PFSK-1 (cell line): Measurements from ENCODE around the gene TRIM45.

Experiments used
- POLR2AphosphoS5 ChIP-seq: IDR thresholded peaks from 2 replicates; pipeline ENCODE4 v1.6.1; 2012; ENCODE audit warnings: low read depth, mild to moderate bottlenecking, control low read depth, low read length, moderate library complexity
- SIN3A ChIP-seq: IDR thresholded peaks from 2 replicates; pipeline ENCODE4 v1.6.1; 2012; ENCODE audit warnings: mild to moderate bottlenecking, low read length, moderate library complexity, borderline replicate concordance; ENCODE audit not compliant: insufficient read depth
- TAF1 ChIP-seq: IDR thresholded peaks from 2 replicates; pipeline ENCODE4 v1.6.1; 2012; ENCODE audit warnings: low read length, control low read depth, borderline replicate concordance; ENCODE audit not compliant: insufficient read depth
- TF ChIP-seq, protein P1 (sequence below), 2 experiments: IDR thresholded peaks; 2 replicates each; pipeline versions ENCODE4 v1.6.1 to v1.8.0; 2011 to 2012; ENCODE audit warnings: low read depth in 2 of 2, low read length in 2 of 2, control low read depth in 1 of 2, inconsistent platforms in 1 of 2, mild to moderate bottlenecking in 1 of 2, moderate library complexity in 1 of 2; ENCODE audit not compliant: insufficient read depth in 1 of 2

DNA sequence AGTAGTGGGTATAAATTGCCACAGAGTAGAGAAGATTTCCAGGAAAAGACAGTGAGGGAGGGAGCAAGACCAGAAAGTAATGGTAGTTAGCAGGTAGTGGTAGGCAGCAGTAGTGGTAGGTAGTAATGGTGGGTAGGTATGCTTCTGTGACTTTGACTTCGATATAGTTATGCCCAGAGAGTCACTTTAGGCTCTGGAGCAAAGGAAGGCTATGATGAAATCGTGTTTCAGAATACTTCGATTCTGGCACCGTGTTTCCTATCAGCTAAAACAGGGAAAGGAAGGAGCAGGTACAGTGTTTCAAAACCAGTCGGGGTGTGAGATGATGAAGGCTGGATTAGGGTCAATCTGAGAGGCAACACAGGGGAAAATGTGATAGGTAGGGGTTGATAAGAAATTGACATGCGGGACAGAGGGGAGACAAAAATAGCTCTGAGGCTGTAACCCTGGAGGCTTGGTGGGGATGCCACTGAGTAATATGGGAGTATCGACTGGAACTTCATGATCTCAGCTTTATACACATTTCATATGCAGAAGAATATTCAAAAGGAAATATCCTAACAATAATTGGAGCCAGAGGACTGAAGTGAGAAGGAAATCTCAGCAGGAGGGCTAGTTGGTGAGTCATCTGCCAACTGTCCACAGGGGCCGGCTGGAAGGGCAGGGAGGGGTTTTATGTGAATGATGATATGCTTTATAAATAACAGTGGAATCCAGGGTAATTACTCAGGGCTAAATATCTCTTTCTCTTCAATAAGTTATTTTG, 25.2 kb upstream of the TRIM45 start:
- TF ChIP-seq SIN3A (no peak), POLR2AphosphoS5 (no peak), TAF1 (no peak)
- TF ChIP-seq, protein P1, sequence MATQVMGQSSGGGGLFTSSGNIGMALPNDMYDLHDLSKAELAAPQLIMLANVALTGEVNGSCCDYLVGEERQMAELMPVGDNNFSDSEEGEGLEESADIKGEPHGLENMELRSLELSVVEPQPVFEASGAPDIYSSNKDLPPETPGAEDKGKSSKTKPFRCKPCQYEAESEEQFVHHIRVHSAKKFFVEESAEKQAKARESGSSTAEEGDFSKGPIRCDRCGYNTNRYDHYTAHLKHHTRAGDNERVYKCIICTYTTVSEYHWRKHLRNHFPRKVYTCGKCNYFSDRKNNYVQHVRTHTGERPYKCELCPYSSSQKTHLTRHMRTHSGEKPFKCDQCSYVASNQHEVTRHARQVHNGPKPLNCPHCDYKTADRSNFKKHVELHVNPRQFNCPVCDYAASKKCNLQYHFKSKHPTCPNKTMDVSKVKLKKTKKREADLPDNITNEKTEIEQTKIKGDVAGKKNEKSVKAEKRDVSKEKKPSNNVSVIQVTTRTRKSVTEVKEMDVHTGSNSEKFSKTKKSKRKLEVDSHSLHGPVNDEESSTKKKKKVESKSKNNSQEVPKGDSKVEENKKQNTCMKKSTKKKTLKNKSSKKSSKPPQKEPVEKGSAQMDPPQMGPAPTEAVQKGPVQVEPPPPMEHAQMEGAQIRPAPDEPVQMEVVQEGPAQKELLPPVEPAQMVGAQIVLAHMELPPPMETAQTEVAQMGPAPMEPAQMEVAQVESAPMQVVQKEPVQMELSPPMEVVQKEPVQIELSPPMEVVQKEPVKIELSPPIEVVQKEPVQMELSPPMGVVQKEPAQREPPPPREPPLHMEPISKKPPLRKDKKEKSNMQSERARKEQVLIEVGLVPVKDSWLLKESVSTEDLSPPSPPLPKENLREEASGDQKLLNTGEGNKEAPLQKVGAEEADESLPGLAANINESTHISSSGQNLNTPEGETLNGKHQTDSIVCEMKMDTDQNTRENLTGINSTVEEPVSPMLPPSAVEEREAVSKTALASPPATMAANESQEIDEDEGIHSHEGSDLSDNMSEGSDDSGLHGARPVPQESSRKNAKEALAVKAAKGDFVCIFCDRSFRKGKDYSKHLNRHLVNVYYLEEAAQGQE (IDR thresholded peaks at IDR 0.05; ENCODE audit: insufficient read depth in 1 of 2, low read depth in 2 of 2, low read length in 2 of 2), result no peak
